Naive thymus-derived CD4-positive, alpha-beta T cell (primary cell): ENCODE results near the gene ADAM12. TPM values are rescaled to one million over a fixed set of nuclear protein-coding genes. Genes with fewer than 3 reads are reported as not detected.

Experiments used
- ATAC-seq: fragments of 150-1000 bp; cut with Tn5 transposase; 2 replicates; pipeline ENCODE4 v1.10.0; 2021; ENCODE audit warnings: mild to moderate bottlenecking, moderate library complexity
- CTCF ChIA-PET: fragments of 350-600 bp; sonication (Branson Sonifier 250); formaldehyde crosslinking; loops from one replicate; lab custom pipeline; 2021; ENCODE audit warnings: antibody characterized with exemption; lab: Charles Lee
- POLR2A ChIA-PET: fragments of 350-600 bp; sonication (Branson Sonifier 250); formaldehyde crosslinking; loops from one replicate; lab custom pipeline; 2021; ENCODE audit warnings: antibody characterized with exemption, inconsistent platforms; lab: Charles Lee
- DNase-seq, 9 donors: peaks; one replicate each; pipeline versions ENCODE4 v3.0.0 to v3.0.0-alpha.2; 2020 to 2022; ENCODE audit warnings: mixed read lengths in 1 of 9
- H3K27ac ChIP-seq: one replicate; pipeline ENCODE4 v1.7.0; 2013; ENCODE audit warnings: mild to moderate bottlenecking, low read depth, low read length, moderate library complexity
- H3K27me3 ChIP-seq, 2 donors: one replicate each; pipeline ENCODE4 v1.7.0; 2013; ENCODE audit warnings: low read length in 2 of 2, mild to moderate bottlenecking in 2 of 2, moderate library complexity in 2 of 2; ENCODE audit not compliant: control insufficient read depth in 2 of 2, insufficient read depth in 2 of 2
- H3K36me3 ChIP-seq, 3 experiments: 1 replicate in 2 of 3; 2 replicates in 1 of 3; pipeline ENCODE4 v1.7.0; 2013; ENCODE audit warnings: low read length in 3 of 3, mild to moderate bottlenecking in 3 of 3, moderate library complexity in 1 of 3; ENCODE audit not compliant: insufficient read depth in 3 of 3, control insufficient read depth in 2 of 3
- H3K4me1 ChIP-seq, 2 donors: one replicate each; pipeline ENCODE4 v1.7.0; 2013; ENCODE audit warnings: low read length in 2 of 2, mild to moderate bottlenecking in 2 of 2, moderate library complexity in 1 of 2; ENCODE audit not compliant: control insufficient read depth in 2 of 2, insufficient read depth in 2 of 2
- H3K4me3 ChIP-seq: 2 replicates; pipeline ENCODE4 v1.7.0; 2013; ENCODE audit warnings: mild to moderate bottlenecking, low read length
- H3K9me3 ChIP-seq, 3 experiments: 1 replicate in 2 of 3; 2 replicates in 1 of 3; pipeline ENCODE4 v1.7.0; 2013; ENCODE audit warnings: low read length in 3 of 3; ENCODE audit not compliant: control insufficient read depth in 2 of 3
- H3K27ac Mint-ChIP-seq, 9 donors: one replicate each; pipeline ENCODE4 v1.8.0; 2020 to 2022; ENCODE audit warnings: mixed read lengths in 9 of 9, mild to moderate bottlenecking in 8 of 9, moderate library complexity in 5 of 9, inconsistent platforms in 2 of 9
- H3K27me3 Mint-ChIP-seq, 5 donors: one replicate each; pipeline ENCODE4 v1.8.0; 2021 to 2022; ENCODE audit warnings: mixed read lengths in 5 of 5, mild to moderate bottlenecking in 1 of 5
- H3K36me3 Mint-ChIP-seq, 5 donors: one replicate each; pipeline ENCODE4 v1.8.0; 2020 to 2022; ENCODE audit warnings: mixed read lengths in 5 of 5, mild to moderate bottlenecking in 3 of 5, inconsistent platforms in 1 of 5
- H3K4me1 Mint-ChIP-seq, 7 donors: one replicate each; pipeline ENCODE4 v1.8.0; 2020 to 2022; ENCODE audit warnings: mixed read lengths in 7 of 7, mild to moderate bottlenecking in 3 of 7, inconsistent platforms in 1 of 7
- H3K4me3 Mint-ChIP-seq, 10 donors: one replicate each; pipeline ENCODE4 v1.8.0; 2020 to 2022; ENCODE audit warnings: mild to moderate bottlenecking in 10 of 10, mixed read lengths in 10 of 10, moderate library complexity in 6 of 10, inconsistent platforms in 2 of 10
- H3K9me3 Mint-ChIP-seq, 11 donors: one replicate each; pipeline ENCODE4 v1.8.0; 2020 to 2022; ENCODE audit warnings: mixed read lengths in 11 of 11, mild to moderate bottlenecking in 4 of 11, inconsistent platforms in 1 of 11, moderate library complexity in 1 of 11
- intact Hi-C, 2 donors: fragments of 100-400 bp; cut with micrococcal nuclease; formaldehyde crosslinking; loops; one replicate each; pipeline ENCODE4 v1.15.1; 2023
- polyA plus RNA-seq, 2 donors: library from polyadenylated mRNA; unstranded; fragments of 300-500 nt; fragmentation: Illumina TruSeq; gene quantifications; one replicate each; pipeline ENCODE4 v1.2.3, GENCODE V29; 2021
- total RNA-seq, 6 experiments: library from RNA in 5 of 6; stranded (reverse) in 5 of 6; gene quantifications; 1 replicate in 5 of 6; 2 replicates in 1 of 6; pipeline ENCODE4 v1.2.3 and lab custom pipeline; 2021 to 2026

ADAM12 gene
- total and polyA plus RNA-seq, 7 experiments from 2014 or later = 0.58 to 1.0 TPM; not detected in 5

DNA sequence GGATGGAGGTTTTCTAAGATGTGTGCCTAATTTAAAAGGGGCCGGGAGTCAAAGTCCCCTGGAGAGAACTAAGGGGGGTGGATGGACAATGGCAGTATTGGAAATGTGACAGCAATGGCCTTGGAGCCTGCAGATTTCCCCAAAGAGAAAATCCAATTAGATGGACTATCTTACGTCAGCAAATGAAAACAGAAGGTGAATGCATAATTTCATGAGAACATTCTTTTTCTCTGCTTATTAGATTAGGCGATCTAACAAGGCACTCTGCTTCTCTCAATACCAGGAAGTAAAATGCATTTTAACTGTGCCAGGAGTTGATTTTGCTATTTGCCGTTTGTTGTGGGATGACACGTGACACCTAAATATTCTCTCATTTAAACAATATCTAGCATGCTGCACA is 226.6 kb downstream of the ADAM12 start:
- Mint-ChIP-seq H3K9me3 (peaks cover 0 to 2% (median 0%) of the 10 kb centered on the region in 11 donors), H3K27me3 (peaks cover 0 to 22% (median 8%) of the 10 kb centered on the region in 5 donors), H3K36me3 (no peaks in the 10 kb centered on the region), H3K4me1 (no peaks in the 10 kb centered on the region), H3K4me3 (no peak overlapping the region), H3K27ac (no peak overlapping the region)
- Histone ChIP-seq H3K36me3 (no peaks in the 10 kb centered on the region), H3K27ac (no peak overlapping the region), H3K9me3 (no peaks in the 10 kb centered on the region), H3K4me1 (no peaks in the 10 kb centered on the region), H3K27me3 (no peaks in the 10 kb centered on the region), H3K4me3 (no peak overlapping the region)
- intact Hi-C loops = no loop called here
- POLR2A ChIA-PET = no interaction called here
- ATAC-seq (no peak), DNase-seq (no peak)
- CTCF ChIA-PET = no interaction called here

DNA sequence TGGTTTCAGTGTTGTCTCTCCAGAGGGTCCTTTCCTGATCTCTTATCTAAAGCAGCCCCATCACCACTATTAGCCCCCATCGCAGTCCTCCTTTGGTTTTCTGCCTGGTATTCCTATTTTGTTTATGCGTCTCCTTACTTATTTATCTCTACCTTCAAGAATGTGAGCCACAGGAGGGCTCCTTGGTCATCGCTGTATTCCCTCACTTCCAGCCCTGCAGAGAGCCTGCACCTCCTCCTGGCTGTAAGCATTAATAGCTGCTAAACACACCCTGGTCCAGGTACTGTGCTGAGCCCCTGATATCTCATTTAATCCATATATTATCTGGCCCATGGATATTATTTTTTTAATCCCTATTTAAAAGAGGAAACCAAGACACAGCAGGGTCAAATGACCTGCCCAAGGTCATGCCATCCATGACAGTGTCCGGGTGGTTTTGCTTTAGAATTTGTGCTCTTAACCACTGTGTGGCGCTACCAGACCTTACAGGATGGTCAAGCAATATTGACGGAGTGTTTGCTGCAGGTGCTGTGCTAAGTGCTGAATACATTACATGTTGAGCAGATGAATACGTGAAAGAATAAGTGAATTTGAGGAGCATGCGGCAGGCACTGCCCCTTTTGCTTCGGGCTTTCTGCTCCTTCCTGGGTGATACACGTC is 227.2 kb downstream of the ADAM12 start:
- H3K4me1 Mint-ChIP-seq = peaks cover 0 to 5% (median under 1%) of the 10 kb centered on the region in 7 donors
- H3K27ac Mint-ChIP-seq = no peak overlapping the region
- ATAC-seq (no peak), DNase-seq (no peak)
- Histone ChIP-seq H3K4me3 (no peak overlapping the region), H3K27me3 (no peaks in the 10 kb centered on the region), H3K4me1 (no peaks in the 10 kb centered on the region), H3K9me3 (no peaks in the 10 kb centered on the region), H3K27ac (no peak overlapping the region), H3K36me3 (no peaks in the 10 kb centered on the region)
- intact Hi-C loops = no loop called here
- POLR2A ChIA-PET = no interaction called here
- no peaks in the 10 kb centered on the region for H3K36me3 Mint-ChIP-seq
- CTCF ChIA-PET = no interaction called here
- H3K9me3 Mint-ChIP-seq = peaks cover 0 to 2% (median 0%) of the 10 kb centered on the region in 11 donors
- H3K4me3 Mint-ChIP-seq = no peak overlapping the region
- peaks cover 0 to 22% (median 8%) of the 10 kb centered on the region in 5 donors for H3K27me3 Mint-ChIP-seq

DNA sequence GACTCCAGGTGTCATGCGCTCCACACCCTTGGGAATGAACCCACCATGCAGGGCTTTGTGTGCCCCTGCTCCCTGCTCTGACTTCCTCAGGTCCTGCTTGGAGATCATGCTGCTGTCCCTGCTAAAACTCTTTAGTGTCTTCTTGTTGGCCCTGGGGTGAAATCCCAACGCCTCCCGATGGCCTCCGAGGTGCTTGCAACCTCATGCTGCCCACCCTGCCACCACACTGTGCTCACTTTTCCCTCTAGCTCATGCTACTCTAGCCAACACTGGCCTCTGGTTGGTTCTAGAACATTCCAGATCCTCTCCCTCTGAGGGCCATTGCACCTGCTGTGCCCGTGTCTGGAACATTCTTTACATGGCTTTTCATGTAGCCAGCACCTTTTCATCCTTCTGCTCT is 227.7 kb downstream of the ADAM12 start:
- ATAC-seq (no peak), DNase-seq (no peak)
- Histone ChIP-seq H3K4me3 (no peak overlapping the region), H3K4me1 (no peaks in the 10 kb centered on the region), H3K27me3 (no peaks in the 10 kb centered on the region), H3K9me3 (no peaks in the 10 kb centered on the region), H3K27ac (no peak overlapping the region), H3K36me3 (no peaks in the 10 kb centered on the region)
- Mint-ChIP-seq H3K9me3 (peaks cover 0 to 2% (median 0%) of the 10 kb centered on the region in 11 donors), H3K4me1 (peaks cover 0 to 10% (median 4%) of the 10 kb centered on the region in 7 donors), H3K27me3 (peaks cover 0 to 27% (median 9%) of the 10 kb centered on the region in 5 donors), H3K36me3 (no peaks in the 10 kb centered on the region), H3K4me3 (peak overlapping the region in 1 of 10 donors; percentile 21), H3K27ac (no peak overlapping the region)
- ChIA-PET CTCF (no interaction called here), POLR2A (no interaction called here)
- intact Hi-C loops = no loop called here

DNA sequence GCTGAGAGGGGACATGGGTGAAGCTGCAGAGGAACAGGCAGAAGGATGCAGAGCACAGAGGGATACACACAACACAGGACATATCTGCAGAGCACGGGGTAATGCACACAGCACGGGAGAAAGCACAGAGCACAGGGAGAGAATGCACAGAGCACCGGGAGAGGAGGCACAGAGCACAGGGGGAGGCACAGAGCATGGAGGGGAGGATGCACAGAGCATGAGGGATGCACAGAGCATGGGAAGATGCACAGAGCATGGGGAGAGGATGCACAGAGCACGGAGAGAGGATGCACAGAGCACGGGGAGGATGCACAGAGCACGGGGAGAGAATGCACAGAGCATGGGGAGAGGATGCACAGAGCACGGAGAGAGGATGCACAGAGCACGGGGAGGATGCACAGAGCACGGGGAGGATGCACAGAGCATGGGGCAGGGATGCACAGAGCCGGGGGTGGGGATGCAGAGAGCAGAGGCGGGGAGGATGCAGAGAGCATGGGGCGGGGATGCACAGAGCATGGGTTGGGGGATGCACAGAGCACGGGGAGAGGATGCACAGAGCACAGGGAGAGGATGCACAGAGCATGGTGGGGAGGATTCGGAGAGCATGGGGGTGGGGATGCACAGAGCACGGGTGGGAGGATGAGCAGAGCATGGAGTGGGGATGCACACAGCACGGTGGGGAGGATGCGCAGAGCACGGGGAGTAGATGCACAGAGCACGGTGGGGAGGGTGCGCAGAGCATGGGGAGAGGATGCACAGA is 230.0 kb downstream of the ADAM12 start:
- intact Hi-C loops = no loop called here
- no peak overlapping the region for H3K27ac ChIP-seq
- DNase-seq (no peak), ATAC-seq (no peak)
- H3K27me3 ChIP-seq = no peaks in the 10 kb centered on the region
- H3K4me1 Mint-ChIP-seq = peaks cover 0 to 13% (median 4%) of the 10 kb centered on the region in 7 donors
- H3K36me3 ChIP-seq = no peaks in the 10 kb centered on the region
- H3K27me3 Mint-ChIP-seq = peaks cover 0 to 29% (median 12%) of the 10 kb centered on the region in 5 donors
- ChIA-PET POLR2A (no interaction called here), CTCF (no interaction called here)
- H3K9me3 Mint-ChIP-seq = peaks cover 0 to 4% (median 0%) of the 10 kb centered on the region in 11 donors
- H3K27ac Mint-ChIP-seq = peak overlapping the region in 1 of 9 donors; percentile 22
- no peak overlapping the region for H3K4me3 Mint-ChIP-seq
- H3K36me3 Mint-ChIP-seq = no peaks in the 10 kb centered on the region
- no peaks in the 10 kb centered on the region for H3K4me1 ChIP-seq
- no peak overlapping the region for H3K4me3 ChIP-seq
- no peaks in the 10 kb centered on the region for H3K9me3 ChIP-seq

DNA sequence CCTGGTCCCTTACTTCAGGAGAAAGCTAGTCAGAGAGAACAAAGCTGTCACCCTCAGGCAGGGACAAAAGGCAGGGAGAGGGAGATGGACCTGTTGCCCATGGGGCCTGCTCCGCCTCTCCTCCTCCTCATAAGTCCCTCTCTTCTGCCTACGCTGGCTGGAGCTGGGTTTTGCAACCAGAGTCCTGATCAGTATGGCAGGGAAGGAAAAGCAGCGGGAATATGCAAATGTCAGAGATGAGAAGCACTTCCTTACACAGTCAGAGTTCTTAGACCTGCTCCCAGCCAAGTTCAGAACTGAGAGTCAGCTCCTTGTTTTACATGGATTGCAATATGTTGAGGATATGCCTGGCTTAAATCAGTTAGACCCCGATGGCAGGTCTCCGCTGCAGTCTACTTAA is 231.1 kb downstream of the ADAM12 start:
- no peak for ATAC-seq
- no peaks in the 10 kb centered on the region for H3K4me1 ChIP-seq
- H3K27me3 Mint-ChIP-seq = peaks cover 0 to 29% (median 12%) of the 10 kb centered on the region in 5 donors
- no peak for DNase-seq
- no peaks in the 10 kb centered on the region for H3K36me3 ChIP-seq
- no peaks in the 10 kb centered on the region for H3K36me3 Mint-ChIP-seq
- no peaks in the 10 kb centered on the region for H3K27me3 ChIP-seq
- H3K4me3 ChIP-seq = no peak overlapping the region
- H3K9me3 ChIP-seq = no peaks in the 10 kb centered on the region
- POLR2A ChIA-PET = no interaction called here
- peaks cover 0 to 13% (median 4%) of the 10 kb centered on the region in 7 donors for H3K4me1 Mint-ChIP-seq
- CTCF ChIA-PET = no interaction called here
- peaks cover 0 to 4% (median 0%) of the 10 kb centered on the region in 11 donors for H3K9me3 Mint-ChIP-seq
- no peak overlapping the region for H3K27ac ChIP-seq
- no peak overlapping the region for H3K4me3 Mint-ChIP-seq
- intact Hi-C loops = no loop called here
- no peak overlapping the region for H3K27ac Mint-ChIP-seq

DNA sequence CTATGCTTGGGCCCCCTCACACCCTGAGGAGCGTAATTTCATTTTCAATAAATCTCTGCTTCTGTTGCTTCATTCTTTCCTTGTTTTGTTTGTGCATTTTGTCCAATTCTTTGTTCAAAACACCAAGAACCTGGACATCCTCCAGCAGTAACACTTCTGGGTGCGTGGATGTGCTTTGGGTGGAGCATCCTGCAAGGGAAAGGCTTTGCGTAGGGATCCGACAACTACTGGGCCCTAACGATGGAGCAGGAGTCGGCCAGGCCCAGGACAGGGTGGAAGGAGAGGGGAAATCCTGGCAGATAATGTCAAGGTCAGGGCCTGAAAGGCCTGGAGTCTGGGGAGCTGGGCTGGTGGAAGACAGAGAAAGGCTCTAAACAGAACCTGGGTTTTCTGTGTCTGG is 231.8 kb downstream of the ADAM12 start:
- H3K4me3 ChIP-seq = no peak overlapping the region
- ATAC-seq = no peak

More for the DNA sequence above, 231.8 kb downstream of the ADAM12 start:
- ChIA-PET CTCF (no interaction called here), POLR2A (no interaction called here)
- Histone ChIP-seq H3K9me3 (no peaks in the 10 kb centered on the region), H3K27ac (no peak overlapping the region), H3K36me3 (no peaks in the 10 kb centered on the region), H3K4me1 (no peaks in the 10 kb centered on the region), H3K27me3 (no peaks in the 10 kb centered on the region)
- Mint-ChIP-seq H3K9me3 (peaks cover 0 to 4% (median 0%) of the 10 kb centered on the region in 11 donors), H3K27ac (no peak overlapping the region), H3K4me3 (peak overlapping the region in 1 of 10 donors; percentile 51), H3K4me1 (peaks cover 0 to 13% (median 4%) of the 10 kb centered on the region in 7 donors), H3K36me3 (no peaks in the 10 kb centered on the region), H3K27me3 (peaks cover 0 to 29% (median 12%) of the 10 kb centered on the region in 5 donors)
- intact Hi-C loops = no loop called here
- DNase-seq = no peak
